Hematopoietic multipotent progenitor cell treated with erythropoietin and hydrocortisone succinate and interleukin-3 and kit ligand, for 8 days (in vitro differentiated cells): ENCODE data around the gene ATF1.

Source experiments
- DNase-seq: peaks from one replicate; pipeline ENCODE4 v3.0.0-alpha.2; 2015

ATF1 gene

GRCh38 chr12:50753232-50753769 lies 10.6 kb upstream of the ATF1 start:
- no peak for DNase-seq

DNA sequence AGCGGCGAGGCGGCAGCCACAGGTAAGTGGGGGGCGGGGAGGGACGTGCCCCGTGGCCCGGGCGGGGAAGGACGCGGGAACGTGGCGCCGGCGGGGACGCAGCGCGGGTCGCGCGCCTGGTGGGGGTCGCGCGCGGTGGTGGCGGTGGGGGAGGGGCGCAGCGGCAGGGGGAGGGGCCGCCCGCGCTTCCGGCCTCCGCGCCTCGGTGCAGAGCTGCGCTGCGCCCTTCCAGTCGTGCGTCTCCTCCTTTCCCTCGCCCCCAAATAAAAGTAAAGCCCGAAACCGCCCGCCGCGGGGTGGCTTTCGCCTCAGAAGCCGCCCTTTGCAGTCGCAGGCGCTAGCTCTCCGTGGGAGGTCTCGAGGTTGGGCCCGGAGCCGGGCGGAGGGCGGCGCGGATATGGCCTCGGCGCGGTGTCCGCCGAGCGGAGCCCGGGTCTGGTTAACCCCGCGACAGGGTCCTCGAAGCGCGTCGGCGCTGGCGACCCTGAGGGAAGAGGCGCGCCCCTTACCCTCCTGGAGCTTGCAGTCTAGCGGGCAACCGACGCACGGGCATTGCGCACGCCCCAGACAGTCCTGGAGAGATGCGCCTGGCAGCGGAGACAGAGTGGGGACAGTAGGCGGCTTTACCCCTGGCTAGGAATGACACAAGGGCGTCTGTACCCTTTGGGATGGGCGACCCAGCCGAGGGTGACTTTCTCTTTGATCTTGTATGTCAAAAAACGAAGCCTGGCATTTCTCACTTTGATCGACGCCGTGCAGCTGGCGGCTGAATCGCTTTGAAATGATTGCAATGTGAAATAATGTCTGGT lies 589 bp downstream of the ATF1 start:
- peak; percentile 60 for DNase-seq

DNA sequence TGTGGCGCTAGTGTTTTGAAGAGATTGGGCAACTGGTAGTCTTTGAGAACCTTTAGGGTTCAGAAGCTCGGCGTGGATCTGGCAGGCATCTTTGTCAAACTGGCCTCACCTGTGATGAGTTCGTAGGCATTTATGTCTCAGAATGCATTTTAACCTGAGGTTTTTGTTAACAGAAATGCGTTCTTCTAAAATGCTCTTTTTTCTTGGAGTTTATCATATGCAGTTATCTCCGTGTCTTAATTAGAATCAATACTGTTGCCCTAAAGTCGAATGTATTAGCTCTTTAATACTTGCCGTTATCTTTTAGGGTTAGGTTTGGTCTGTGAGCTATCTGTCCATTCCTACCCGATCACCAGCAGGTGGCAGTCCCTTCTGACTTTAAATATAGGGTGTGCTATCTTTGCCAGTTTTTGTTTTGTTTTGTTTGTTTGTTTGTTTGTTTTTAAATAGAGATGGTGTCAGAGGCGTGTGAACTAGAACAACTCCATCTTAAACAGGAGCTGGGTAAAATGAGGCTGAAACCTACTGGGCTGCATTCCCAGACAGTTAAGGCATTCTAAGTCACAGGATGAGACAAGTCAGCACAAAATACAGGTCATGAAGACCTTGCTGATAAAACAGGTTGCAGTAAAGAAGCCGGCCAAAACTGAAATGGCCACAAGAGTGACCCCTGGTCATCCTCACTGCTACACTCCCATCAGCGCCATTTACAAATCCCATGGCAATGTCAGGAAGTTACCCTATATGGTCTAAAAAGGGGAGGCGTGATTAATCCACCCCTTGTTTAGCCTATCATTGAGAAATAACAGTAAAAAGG lies 1.4 kb downstream of the ATF1 start:
- DNase-seq: peak; percentile 90

- DNase-seq: no peak
Measured at GRCh38 chr12:50768391-50768790, 4.5 kb downstream of the ATF1 start.

- peak; percentile 89 for DNase-seq
Measured at GRCh38 chr12:50768813-50769212, 4.9 kb downstream of the ATF1 start.

DNA sequence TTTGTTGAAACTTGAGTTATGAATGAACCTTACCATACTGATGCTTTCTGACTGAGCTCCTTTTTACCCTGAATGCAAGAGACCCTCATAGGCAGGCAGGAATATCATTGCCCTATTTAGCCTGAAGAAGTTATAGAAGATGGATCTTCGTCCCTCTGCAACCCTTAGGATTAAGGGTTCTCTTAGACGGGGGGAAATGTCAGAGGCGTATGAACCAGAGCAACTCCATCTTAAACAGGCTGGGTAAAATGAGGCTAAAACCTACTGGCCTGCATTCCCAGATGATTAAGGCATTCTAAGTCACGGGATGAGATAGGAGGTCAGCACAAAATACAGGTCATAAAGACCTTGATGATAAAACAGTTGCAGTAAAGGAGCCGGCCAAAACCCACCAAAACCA lies 7.5 kb downstream of the ATF1 start:
- no peak for DNase-seq

- DNase-seq: no peak
Measured at GRCh38 chr12:50772470-50772869, 8.6 kb downstream of the ATF1 start.

GRCh38 chr12:50772877-50773276 lies 9.0 kb downstream of the ATF1 start:
- DNase-seq: no peak

GRCh38 chr12:50775251-50775650 lies 11.3 kb downstream of the ATF1 start:
- DNase-seq: peak; percentile 66

DNA sequence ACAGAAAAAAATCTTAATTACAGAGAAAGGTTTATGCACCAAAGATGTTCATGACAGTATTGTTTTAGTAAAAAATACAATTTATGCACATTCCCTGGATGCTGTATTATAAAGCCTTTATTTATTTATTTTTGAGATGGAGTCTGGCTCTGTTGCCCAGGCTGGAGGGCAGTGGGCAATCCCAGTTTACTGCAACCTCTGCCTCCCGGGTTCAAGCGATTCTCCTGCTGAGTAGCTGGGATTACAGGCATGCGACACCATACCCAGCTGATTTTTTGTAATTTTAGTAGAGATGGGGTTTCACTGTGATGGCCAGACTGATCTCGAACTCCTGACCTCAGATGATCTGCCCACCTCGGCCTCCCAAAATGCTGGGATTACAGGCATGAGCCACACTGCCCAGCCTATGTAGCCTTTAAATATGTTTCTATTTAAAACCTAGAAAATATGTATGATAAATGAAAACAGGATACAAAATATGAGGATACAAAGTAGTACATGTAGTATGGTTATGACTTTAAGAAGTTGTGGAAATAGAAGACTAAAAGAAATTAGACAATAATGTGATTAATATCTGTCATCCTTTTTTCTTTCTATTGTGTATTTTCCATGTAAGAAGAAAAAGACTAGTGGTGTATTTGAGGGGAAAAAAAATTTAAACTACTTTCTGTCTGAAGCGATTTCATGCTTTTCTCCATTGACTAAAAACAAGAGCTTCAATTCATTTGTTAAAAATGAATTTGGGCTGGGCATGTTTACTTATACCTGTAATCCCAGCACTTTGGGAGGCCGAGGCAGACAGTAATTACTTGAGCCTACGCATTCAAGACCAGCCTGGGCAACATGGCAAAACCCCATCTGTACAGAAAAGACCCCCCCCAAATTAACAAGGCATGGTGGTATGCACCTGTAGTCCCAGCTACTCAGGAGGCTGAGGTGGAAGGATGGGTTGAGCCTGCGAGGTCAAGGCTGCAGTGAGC lies 13.1 kb downstream of the ATF1 start:
- no peak for DNase-seq

- DNase-seq: no peak
Measured at GRCh38 chr12:50778663-50779590, 15.0 kb downstream of the ATF1 start.

GRCh38 chr12:50780013-50780412 lies 16.1 kb downstream of the ATF1 start:
- no peak for DNase-seq

GRCh38 chr12:50784501-50784900 lies 20.6 kb downstream of the ATF1 start:
- no peak for DNase-seq

DNA sequence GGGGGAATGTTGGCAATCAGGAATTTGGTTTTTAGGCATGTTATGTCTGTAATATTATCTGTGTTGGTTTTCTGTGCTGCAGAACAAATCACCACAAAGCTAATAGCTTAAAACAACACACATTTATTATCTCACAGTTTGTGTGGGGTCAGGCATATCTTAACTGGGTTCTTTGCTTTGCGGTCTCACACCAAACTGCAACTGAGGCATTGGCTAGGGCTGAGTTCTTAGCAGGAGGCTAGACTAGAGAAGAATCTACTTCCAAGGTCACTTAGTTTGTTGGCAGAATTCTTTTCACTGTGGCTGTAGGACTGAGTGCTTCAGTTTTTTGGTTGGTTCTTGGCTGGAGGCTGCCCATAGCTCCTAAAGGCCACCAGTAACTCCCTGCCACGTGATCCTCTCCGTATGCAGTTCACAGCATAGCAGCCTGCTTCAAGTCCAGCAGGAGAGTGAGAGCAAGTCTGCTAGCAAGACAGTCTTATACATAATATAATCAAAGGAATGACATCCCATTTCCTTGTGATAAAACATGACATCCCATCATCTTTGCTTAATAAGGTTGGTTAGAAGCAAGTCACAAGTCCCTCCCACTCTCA lies 21.6 kb downstream of the ATF1 start:
- no peak for DNase-seq

DNA sequence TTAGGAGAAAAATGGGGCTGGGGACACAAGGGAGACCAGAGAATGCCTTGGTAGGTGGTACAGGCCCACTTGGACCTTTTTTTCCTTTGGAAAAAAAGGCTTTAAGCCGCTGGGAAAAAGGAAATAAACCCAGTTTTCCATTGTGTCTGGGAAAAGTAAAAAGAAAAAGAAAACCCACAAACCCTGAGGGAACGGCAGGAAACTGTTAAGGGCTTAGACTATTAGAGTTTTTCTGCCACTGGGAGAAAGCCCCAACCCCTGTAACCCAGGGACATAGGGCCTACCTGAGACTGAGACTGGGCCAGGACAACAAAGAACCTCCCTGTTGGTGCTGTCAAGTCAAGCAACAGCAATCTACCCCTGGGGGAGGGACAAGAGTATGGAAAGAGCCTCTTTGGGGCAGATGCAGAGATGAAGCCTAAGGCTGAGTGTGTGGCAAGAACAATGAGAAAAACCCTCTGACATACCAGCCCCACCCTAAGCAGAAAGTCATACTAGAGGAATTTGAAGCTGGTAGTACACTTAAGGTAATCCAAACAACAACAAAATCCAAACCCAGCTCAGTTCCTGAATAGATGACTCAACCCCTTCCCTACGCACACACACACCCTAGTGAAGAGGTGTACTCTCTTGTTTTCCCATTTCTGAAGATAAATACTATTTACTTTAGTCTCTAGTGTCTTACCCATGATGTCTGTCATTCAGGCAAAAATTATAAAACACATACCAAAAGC lies 22.8 kb downstream of the ATF1 start:
- DNase-seq: no peak

- no peak for DNase-seq
Measured at GRCh38 chr12:50787618-50788017, 23.7 kb downstream of the ATF1 start.

- no peak for DNase-seq
Measured at GRCh38 chr12:50788561-50788960, 24.7 kb downstream of the ATF1 start.

GRCh38 chr12:50790081-50790480 lies 26.2 kb downstream of the ATF1 start:
- DNase-seq: no peak

GRCh38 chr12:50799908-50800307 lies 36.0 kb downstream of the ATF1 start:
- no peak for DNase-seq

DNA sequence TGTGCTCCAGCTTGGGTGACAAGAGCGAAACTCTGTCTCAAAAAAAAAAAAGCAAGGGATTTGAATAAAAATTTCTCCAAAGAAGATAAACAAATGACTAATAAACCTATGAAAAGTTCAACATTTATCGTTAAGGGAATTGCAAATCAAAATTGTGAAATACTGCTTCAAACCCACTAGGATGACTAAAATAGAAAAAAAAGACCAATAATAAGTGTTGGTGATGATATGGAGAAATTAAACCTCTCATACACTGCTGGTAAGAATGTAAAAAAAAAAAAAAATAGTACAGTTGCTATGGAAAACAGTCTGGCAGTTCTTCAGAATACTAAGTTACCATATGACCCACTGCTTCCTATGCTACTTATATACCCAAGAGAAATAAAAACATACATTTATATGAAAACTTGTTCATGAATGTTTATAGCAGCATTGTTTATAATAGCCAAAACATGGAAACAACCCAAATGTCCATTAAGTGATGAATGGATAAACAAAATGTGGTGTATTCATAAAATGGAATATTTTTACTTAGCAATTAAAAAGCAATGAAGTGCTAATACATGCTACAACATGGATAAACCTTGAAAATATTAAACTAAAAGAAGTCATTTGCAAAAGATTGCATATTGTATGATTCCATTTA lies 39.5 kb downstream of the ATF1 start:
- DNase-seq: no peak
